GM13977 (cell line): ENCODE measurements around the gene MTA1.
A peak's percentile ranks its signal among the peaks of the same experiment; 100 is the strongest.

Experiments
- DNase-seq: peaks from one replicate; pipeline ENCODE4 v3.0.0; 2012; ENCODE audit warnings: low spot score
- in situ Hi-C: fragments of 300-500 bp; cut with MboI; formaldehyde crosslinking; loops from one replicate; pipeline ENCODE4 v1.12.0; 2022; ENCODE audit warnings: low sequenced_read_pairs, low pct_unique_long_range_greater_than_20kb, mixed read lengths, inconsistent platforms; ENCODE audit not compliant: unreplicated experiment
- TF ChIP-seq, protein P1 (sequence below): IDR thresholded peaks from 2 replicates; pipeline ENCODE4 v1.5.1; 2012; ENCODE audit warnings: mild to moderate bottlenecking, control low read depth; ENCODE audit not compliant: insufficient read depth; ENCODE audit errors: extremely low read depth, missing control alignments

Gene MTA1

DNA sequence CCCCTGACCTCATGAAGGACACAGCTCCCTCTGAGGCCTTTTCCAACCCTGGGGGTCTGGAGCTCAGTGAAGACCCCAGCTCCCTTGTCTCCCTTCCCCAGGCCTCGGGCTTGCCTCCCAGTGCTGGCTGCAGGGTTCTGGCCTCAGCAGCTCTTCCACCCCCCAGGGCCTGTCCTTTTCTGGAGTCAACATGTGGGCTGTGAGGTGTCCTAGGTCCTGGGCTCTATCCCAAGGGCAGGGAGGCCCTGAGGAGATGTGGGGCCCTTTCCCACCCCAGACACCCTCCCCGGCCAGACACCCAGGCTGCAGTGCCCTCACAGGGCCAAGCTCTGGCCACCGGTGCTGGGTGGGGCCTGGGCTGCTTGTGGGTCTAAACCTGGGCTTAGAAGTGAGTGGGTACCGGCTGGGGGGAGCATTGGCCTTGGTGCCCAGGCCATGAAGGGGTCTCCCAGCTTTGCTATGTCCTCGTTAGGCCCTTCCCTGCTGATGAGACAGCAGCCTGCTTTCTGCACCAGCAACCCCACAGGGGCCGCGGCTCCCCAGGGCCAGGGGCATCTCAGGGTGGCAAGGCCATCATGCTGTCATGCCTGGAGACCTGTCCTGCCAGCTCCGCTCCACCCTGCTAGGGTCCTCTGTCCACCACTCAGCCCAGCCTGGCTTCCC is 52.3 kb downstream of the MTA1 start:
- DNase-seq, result no peak
- in situ Hi-C loops, result no loop called here
- TF ChIP-seq, protein P1, sequence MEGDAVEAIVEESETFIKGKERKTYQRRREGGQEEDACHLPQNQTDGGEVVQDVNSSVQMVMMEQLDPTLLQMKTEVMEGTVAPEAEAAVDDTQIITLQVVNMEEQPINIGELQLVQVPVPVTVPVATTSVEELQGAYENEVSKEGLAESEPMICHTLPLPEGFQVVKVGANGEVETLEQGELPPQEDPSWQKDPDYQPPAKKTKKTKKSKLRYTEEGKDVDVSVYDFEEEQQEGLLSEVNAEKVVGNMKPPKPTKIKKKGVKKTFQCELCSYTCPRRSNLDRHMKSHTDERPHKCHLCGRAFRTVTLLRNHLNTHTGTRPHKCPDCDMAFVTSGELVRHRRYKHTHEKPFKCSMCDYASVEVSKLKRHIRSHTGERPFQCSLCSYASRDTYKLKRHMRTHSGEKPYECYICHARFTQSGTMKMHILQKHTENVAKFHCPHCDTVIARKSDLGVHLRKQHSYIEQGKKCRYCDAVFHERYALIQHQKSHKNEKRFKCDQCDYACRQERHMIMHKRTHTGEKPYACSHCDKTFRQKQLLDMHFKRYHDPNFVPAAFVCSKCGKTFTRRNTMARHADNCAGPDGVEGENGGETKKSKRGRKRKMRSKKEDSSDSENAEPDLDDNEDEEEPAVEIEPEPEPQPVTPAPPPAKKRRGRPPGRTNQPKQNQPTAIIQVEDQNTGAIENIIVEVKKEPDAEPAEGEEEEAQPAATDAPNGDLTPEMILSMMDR, result no peak

DNA sequence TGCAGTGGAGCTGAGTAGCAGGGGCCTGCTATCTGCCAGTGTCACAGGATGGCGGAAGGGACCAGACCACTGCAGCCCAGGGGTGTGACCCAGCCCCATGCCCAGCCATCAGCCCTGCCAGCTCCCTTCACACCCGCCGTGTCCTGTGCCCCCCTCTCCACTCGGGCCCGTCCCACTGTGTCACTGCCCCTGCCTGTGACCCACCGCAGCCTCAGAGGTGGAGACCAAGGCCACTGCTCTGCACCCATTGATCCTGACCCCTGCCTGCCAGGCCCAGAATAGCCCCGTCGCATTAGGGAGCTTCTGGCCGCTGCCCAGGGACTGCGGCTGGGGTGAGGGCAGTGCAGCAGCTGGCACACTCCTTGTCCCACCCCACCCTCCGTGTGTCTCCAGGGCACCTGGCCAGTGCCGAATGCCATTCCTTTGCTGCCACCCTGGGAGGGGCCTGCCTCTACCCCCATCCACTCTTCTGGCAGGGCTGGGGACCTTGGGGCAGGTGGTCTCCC is 52.9 kb downstream of the MTA1 start:
- in situ Hi-C loops, result no loop called here
- TF ChIP-seq, protein P1, result no peak
- DNase-seq, result no peak

DNA sequence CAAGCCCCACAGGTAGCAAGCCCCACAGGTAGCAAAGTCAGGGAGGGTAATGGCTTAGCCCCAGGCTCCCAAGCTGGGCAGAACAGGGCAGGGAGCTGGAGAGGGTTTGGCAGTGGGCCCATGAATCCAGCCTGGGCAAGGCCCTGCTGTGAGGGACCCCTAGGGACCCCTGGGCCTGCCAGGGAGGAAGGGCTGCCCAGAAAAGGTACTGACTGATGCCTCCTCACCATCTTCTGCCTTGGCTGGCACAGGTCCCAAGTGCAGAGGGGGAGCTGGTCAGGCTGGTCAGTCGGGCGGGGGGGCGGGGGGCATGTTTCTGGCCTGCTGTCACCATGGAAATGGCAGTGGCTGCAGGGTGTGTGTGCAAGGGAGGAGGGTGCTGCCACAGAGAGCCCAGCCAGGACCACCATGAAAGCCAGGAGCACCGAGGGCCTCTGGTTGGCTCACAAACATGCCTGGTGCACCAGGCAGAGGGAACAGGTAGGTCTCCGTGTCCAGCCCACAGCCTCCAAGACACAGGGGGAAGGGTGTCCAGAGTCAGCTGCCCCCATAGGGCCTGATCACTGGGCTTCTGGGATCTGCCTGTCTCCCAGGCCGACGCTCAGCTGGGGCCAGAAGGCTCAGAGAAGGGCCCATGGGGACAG is 53.5 kb downstream of the MTA1 start:
- TF ChIP-seq, protein P1, result no peak
- in situ Hi-C loops, result no loop called here
- no peak for DNase-seq

DNA sequence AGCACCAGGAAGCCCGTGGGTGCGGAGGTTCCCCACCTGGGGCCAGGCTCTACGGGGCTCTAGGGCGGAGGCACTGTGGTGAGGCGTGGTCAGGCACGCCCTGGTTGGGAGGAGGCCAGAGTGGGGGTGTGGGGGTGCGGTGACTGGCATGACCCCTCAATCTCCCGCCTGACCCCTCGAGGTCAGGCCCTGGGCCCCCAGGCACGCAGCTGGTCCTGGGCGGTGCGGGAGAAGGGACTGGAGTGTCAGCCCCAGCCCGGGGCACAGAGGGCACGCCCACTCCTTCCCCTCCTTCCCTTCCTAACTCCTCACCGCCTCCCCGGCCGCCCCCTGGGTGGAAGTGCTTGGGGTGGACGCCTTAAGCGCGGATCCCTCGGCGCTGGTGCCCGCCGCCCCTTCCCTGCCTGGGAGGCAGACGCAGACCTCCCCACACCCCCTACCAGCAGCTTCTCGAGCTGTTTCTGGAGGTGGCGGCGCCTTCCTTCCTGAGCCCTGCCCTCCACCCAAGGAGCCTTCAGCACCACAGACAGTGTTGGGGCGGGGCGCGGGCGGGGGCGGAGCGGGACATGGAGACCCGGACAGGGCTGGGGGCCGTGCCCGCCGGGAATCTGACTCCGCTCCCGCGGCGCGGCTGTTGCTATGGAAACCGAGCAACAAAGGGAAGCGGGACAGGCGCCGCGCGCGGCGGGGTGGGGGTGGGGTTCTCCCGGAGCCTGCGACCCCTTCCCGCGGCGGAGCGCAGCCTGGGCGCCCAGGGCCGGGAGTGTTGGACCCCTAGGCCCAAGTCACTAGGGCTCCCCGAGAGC is 54.3 kb downstream of the MTA1 start:
- TF ChIP-seq, protein P1, result no peak
- in situ Hi-C loops, result no loop called here
- peak; percentile 85 for DNase-seq

DNA sequence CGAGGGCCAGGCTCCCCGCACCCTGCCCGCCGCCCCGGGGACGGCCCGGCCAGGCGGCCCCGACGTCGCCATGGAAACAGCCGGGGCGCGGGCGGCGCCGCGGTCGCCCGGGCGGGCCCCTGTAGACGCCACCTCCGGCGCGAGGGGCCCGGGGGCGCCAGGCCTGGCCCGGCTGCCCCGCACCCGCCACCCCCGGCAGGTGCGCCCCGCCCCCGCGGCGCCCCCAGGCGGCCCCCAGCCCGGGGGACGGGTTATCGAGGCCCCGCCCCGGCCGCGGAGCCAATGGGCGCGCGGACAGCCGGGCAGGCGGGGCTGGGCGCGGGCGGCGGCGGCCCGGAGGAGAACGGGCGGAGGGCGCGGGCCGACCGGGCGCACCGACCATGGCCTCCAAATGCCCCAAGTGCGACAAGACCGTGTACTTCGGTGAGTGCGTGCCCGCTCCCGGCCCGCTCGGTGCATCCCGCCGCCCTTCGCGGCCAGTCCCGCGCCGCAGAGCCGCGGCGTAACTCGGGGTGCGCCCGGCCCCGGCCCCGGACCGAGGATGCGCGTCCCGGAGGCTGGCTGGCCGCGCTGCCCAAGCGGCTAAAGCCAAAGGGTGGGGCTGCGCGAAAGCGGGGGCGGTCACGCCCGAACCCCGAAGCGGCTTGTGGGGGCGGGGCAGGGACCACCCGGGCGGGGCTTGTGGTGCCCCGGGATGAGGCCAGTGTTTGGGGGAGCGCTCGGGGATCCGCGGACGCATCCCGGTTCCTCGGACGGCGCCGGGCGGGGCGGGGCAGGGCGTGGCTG is 55.0 kb downstream of the MTA1 start, which contains the start of gene CRIP2:
Gene CRIP2 (plus strand): TSS at position 339 of the 786 bp plus-strand sequence. CDS start 42 bp downstream, at position 381.
- TF ChIP-seq, protein P1, result no peak
- DNase-seq, result peak; percentile 91
- in situ Hi-C loops, result no loop called here
